B cell (primary cell): ENCODE results near the gene PGM5.

ENCODE experiments used
- EZH2 ChIP-seq: IDR thresholded peaks from 2 replicates; pipeline ENCODE4 v1.6.1; 2012; ENCODE audit warnings: borderline replicate concordance, low read depth, mild to moderate bottlenecking, moderate library complexity, low read length; ENCODE audit not compliant: insufficient read depth, poor library complexity, severe bottlenecking
- TF ChIP-seq, protein P1 (sequence below): fragments of 200-600 bp; IDR thresholded peaks from one replicate; pipeline ENCODE4 v1.8.0; 2022; ENCODE audit warnings: antibody characterized with exemption, mild to moderate bottlenecking

DNA sequence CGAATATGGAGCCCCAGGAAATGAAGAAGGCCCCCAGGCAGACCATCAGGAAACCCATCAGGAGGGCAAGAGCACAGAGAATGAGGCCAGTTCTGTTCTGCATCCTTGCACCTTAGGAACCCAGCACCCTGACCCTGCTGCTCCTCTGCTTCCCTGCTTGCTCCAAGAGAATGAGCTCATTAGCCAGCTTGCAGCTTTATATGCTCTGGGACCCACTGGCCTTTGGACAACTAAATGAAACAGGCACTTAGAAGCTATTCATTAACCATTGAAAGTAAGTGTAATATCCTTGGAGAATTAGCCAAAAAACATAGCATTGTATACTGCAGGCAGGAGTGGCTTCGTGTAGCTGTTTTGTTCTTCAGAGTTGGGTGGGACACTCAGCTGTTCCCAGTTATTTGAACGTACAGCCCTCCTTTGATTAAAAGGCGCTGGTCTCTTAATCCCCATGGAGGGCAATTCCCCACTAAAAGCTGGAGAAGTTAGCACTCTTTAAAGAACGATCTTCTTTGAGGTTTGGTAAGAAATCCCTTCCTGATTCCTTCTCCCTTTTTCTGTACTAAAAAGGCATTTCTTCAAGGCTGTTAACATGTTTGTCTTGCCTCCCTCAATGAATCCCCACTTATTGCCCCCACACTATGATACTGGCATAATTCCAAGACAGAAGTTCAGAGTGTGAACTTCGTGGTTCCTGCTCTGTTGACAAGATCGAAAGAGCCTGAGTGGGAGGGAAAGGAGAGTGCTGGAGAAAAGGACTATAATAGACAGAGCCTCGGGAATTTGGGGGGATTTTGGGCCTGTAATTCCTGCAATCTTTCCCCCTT is 184.5 kb downstream of the PGM5 start, which contains the start of gene TMEM252:
- TF ChIP-seq, protein P1, sequence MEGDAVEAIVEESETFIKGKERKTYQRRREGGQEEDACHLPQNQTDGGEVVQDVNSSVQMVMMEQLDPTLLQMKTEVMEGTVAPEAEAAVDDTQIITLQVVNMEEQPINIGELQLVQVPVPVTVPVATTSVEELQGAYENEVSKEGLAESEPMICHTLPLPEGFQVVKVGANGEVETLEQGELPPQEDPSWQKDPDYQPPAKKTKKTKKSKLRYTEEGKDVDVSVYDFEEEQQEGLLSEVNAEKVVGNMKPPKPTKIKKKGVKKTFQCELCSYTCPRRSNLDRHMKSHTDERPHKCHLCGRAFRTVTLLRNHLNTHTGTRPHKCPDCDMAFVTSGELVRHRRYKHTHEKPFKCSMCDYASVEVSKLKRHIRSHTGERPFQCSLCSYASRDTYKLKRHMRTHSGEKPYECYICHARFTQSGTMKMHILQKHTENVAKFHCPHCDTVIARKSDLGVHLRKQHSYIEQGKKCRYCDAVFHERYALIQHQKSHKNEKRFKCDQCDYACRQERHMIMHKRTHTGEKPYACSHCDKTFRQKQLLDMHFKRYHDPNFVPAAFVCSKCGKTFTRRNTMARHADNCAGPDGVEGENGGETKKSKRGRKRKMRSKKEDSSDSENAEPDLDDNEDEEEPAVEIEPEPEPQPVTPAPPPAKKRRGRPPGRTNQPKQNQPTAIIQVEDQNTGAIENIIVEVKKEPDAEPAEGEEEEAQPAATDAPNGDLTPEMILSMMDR = no peak
- TF ChIP-seq EZH2 = no peak
